ENCODE measurements around the gene MDC1. TPM values are rescaled to one million over a fixed set of nuclear protein-coding genes. Genes with fewer than 3 reads are reported as not detected.
A peak's percentile ranks its signal among the peaks of the same experiment; 100 is the strongest.

Gene MDC1
- total RNA-seq, 5 donors from 2014 or later (not counting 1 experiment from before 2014, with no cell fraction given), result 42.3 to 69.7 (median 53.4) TPM

- WGBS (ENCODE audit: insufficient coverage), result 0% methylated on average over 28 of the region's 52 CpGs
- peak overlapping the region; percentile 94 to 98 for H3K27ac Mint-ChIP-seq
- CTCF ChIA-PET, result interaction anchor here (0.6 kb wide), 2 partner anchors 15 to 44 kb away, joined by 3 to 4 read pairs; no protein-coding TSS in a partner anchor
- peaks cover 10% of the 10 kb centered on the region for H3K36me3 Mint-ChIP-seq
- H3K4me1 Mint-ChIP-seq, result peaks cover 44 to 70% (median 46%) of the 10 kb centered on the region in 3 donors
- peak overlapping the region; percentile 92 to 97 (median 96) for H3K4me3 Mint-ChIP-seq
- H3K27me3 Mint-ChIP-seq, result no peaks in the 10 kb centered on the region
- Histone ChIP-seq H3K4me3 (ENCODE audit: control insufficient read depth in 1 of 2, extremely low read depth in 1 of 2, low read length in 1 of 2) (peak overlapping the region; percentile 90 to 92), H3K27me3 (replicated peaks in 1 of 2; ENCODE audit: control insufficient read depth in 2 of 2, extremely low read depth in 1 of 2, insufficient read depth in 2 of 2, low read length in 1 of 2) (no peaks in the 10 kb centered on the region), H3K36me3 (ENCODE audit: control insufficient read depth in 2 of 2, extremely low read depth in 1 of 2, insufficient read depth in 1 of 2, low read length in 1 of 2) (peaks cover 0 to 4% of the 10 kb centered on the region in 2 donors), H3K27ac (ENCODE audit: low read length) (peak overlapping the region; percentile 87), H3K4me1 (ENCODE audit: control insufficient read depth in 1 of 2, extremely low read depth in 1 of 2, insufficient read depth in 2 of 2, low read length in 2 of 2) (peaks cover 21 to 45% of the 10 kb centered on the region in 2 experiments), H3K9me3 (no peaks in the 10 kb centered on the region)
- POLR2A ChIA-PET, result no interaction called here
- ATAC-seq (replicated peaks in 1 of 4) (peak; percentile 16 to 43 (median 21)), DNase-seq (peak in 34 of 35 experiments; percentile 21 to 75 (median 46))
- no peaks in the 10 kb centered on the region for H3K9me3 Mint-ChIP-seq
Measured at GRCh38 chr6:30686908-30687658, 30.0 kb downstream of the MDC1 start.

DNA sequence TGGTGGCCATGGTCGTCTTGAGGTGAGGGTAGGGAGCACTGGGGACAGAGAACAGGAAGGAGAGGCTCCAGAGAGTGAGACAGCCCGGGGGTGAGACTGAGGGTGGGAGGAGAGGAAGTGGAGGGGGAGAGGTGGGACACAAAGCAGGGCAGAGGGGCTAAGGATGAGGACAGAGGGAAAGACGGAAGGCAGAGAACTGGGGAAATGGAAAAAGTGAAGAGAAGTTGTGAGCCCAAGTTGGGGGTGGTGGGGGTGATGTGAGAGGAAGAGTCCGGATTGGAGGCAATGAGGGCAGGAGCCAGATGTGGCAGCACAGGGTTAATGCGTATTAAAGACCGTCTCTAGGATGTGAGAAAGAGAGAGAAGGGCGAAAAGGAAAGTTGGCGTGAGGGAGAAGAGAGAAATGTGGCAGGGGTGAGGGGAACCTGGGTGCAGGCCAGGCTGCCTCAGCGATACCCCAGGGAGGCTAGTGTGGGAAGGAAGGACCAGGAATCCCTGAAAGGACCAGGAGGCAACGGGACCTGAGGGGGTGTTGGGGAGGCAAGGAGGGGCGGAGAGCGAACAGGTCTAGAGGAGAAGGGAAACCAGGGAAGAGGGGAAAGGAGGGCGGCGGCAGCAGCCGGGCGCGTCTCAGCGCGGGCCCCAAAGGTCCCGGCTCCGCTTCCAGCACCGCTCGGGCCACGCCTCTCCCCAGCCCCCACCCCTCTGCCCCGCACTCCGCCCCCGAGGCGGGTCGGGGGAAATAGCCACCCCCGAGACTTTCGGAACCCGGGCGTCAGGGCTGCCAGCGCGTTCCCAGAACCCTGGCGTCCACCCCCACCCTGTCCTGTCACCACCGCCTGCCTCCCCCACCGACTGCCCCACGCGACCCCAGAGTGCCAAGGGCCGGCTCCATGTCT lies 30.8 kb downstream of the MDC1 start, which contains the start of gene PPP1R18:
Gene PPP1R18 (minus strand): TSS at position 637 of the 899 bp plus-strand sequence. CDS start 627 bp downstream, at position 10.
- Mint-ChIP-seq H3K27me3 (no peaks in the 10 kb centered on the region), H3K27ac (peak within 1 kb of the TSS; percentile 94 to 98), H3K4me3 (peak within 1 kb of the TSS; percentile 92 to 97 (median 96)), H3K4me1 (peaks cover 46 to 73% (median 47%) of the 10 kb centered on the region in 3 donors), H3K9me3 (no peaks in the 10 kb centered on the region), H3K36me3 (peaks cover 13% of the 10 kb centered on the region)
- Histone ChIP-seq H3K9me3 (no peaks in the 10 kb centered on the region), H3K27ac (ENCODE audit: low read length) (peak within 1 kb of the TSS; percentile 87), H3K4me1 (ENCODE audit: control insufficient read depth in 1 of 2, extremely low read depth in 1 of 2, insufficient read depth in 2 of 2, low read length in 2 of 2) (peaks cover 21 to 49% of the 10 kb centered on the region in 2 experiments), H3K36me3 (ENCODE audit: control insufficient read depth in 2 of 2, extremely low read depth in 1 of 2, insufficient read depth in 1 of 2, low read length in 1 of 2) (peaks cover 0 to 5% of the 10 kb centered on the region in 2 donors), H3K4me3 (ENCODE audit: control insufficient read depth in 1 of 2, extremely low read depth in 1 of 2, low read length in 1 of 2) (peak within 1 kb of the TSS; percentile 92 to 97), H3K27me3 (replicated peaks in 1 of 2; ENCODE audit: control insufficient read depth in 2 of 2, extremely low read depth in 1 of 2, insufficient read depth in 2 of 2, low read length in 1 of 2) (no peaks in the 10 kb centered on the region)
- DNase-seq, result peak; percentile 63 to 86 (median 77)
- CTCF ChIA-PET, result interaction anchor here in 1 of 2 donors (12.3 kb wide), 1 partner anchor 35 kb away, joined by 254 read pairs; the partner anchor contains the start of genes MDC1 and TUBB
- POLR2A ChIA-PET, result no interaction called here
- WGBS (ENCODE audit: insufficient coverage), result 1% methylated on average over 29 of the region's 41 CpGs
- peak; percentile 43 to 65 (median 46) for ATAC-seq (replicated peaks in 1 of 4)

GRCh38 chr6:30685157-30686008 lies 31.7 kb downstream of the MDC1 start:
- ATAC-seq (replicated peaks in 1 of 4) (no peak), DNase-seq (peak in 3 of 35 experiments; percentile 21 to 46 (median 26))
- peaks cover 22 to 50% of the 10 kb centered on the region in 2 experiments for H3K4me1 ChIP-seq (ENCODE audit: control insufficient read depth in 1 of 2, extremely low read depth in 1 of 2, insufficient read depth in 2 of 2, low read length in 2 of 2)
- CTCF ChIA-PET, result interaction anchor here (0.8 to 12.3 kb wide), 2 partner anchors 33 to 36 kb away, joined by 4 to 254 read pairs; partner anchors contain the start of genes MDC1 (in 1 of the 2) and TUBB (in 1 of the 2)
- H3K27me3 ChIP-seq (replicated peaks in 1 of 2; ENCODE audit: control insufficient read depth in 2 of 2, extremely low read depth in 1 of 2, insufficient read depth in 2 of 2, low read length in 1 of 2), result no peaks in the 10 kb centered on the region
- H3K36me3 ChIP-seq (ENCODE audit: control insufficient read depth in 2 of 2, extremely low read depth in 1 of 2, insufficient read depth in 1 of 2, low read length in 1 of 2), result peaks cover 0 to 10% of the 10 kb centered on the region in 2 donors
- Mint-ChIP-seq H3K9me3 (no peaks in the 10 kb centered on the region), H3K4me1 (peaks cover 45 to 73% (median 47%) of the 10 kb centered on the region in 3 donors), H3K4me3 (peak overlapping the region; percentile 92 to 97 (median 96)), H3K36me3 (peaks cover 18% of the 10 kb centered on the region), H3K27ac (peak overlapping the region; percentile 94 to 98), H3K27me3 (no peaks in the 10 kb centered on the region)
- POLR2A ChIA-PET, result interaction anchor here in 1 of 2 donors (0.6 kb wide), 1 partner anchor 17 kb away, joined by 7 read pairs; no protein-coding TSS in a partner anchor
- peak overlapping the region; percentile 92 to 97 for H3K4me3 ChIP-seq (ENCODE audit: control insufficient read depth in 1 of 2, extremely low read depth in 1 of 2, low read length in 1 of 2)
- no peaks in the 10 kb centered on the region for H3K9me3 ChIP-seq
- peak overlapping the region; percentile 30 for H3K27ac ChIP-seq (ENCODE audit: low read length)
- WGBS (ENCODE audit: insufficient coverage), result 2% methylated on average over 29 of the region's 29 CpGs

DNA sequence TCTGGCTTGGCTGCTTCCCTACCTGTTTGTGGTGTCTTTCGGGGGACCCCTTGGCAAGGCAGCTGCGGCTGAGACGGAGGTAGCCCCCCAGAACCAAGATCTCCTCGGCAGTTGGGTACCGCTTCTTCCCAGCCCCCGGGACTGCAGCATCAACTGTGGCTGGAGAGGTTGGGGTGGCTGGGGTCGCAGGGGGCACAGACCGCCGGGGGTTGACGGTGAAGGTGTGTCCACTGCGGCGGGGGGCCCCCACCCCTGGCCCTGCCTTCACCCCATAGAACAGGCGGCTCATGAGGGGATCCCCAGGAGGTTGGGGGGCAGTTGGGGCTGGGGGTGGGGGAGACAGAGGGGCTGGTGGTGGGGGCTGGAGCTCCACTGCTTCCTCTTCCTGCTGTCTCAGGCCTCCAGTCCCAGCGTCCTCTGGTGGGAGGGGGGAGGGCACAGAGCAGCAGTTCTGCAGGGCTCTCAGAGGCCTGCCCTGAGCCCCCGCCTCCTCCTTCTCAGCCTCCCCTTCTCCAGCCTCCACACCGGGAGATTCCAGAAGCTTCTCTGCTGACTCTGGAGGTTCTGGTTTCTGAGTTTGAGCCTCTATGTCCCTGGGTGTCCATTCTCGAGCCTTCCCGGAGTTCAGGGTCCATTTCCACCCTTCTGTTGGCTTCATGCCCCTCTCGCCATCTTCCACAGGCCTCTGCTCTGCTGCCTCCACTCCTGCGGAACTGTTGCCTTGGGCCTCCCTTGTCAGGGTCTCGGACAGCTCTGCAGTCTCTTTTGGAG lies 32.5 kb downstream of the MDC1 start:
- no peaks in the 10 kb centered on the region for H3K9me3 ChIP-seq
- peaks cover 26% of the 10 kb centered on the region for H3K36me3 Mint-ChIP-seq
- WGBS (ENCODE audit: insufficient coverage), result 0% methylated on average over 10 of the region's 21 CpGs
- H3K4me3 ChIP-seq (ENCODE audit: control insufficient read depth in 1 of 2, extremely low read depth in 1 of 2, low read length in 1 of 2), result peak overlapping the region; percentile 92 to 100
- peak overlapping the region; percentile 92 to 97 (median 96) for H3K4me3 Mint-ChIP-seq
- H3K27me3 ChIP-seq (replicated peaks in 1 of 2; ENCODE audit: control insufficient read depth in 2 of 2, extremely low read depth in 1 of 2, insufficient read depth in 2 of 2, low read length in 1 of 2), result no peaks in the 10 kb centered on the region
- peak overlapping the region; percentile 81 for H3K27ac ChIP-seq (ENCODE audit: low read length)
- CTCF ChIA-PET, result interaction anchor here in 1 of 2 donors (12.3 kb wide), 1 partner anchor 37 kb away, joined by 254 read pairs; the partner anchor contains the start of genes MDC1 and TUBB
- peaks cover 0 to 18% of the 10 kb centered on the region in 2 donors for H3K36me3 ChIP-seq (ENCODE audit: control insufficient read depth in 2 of 2, extremely low read depth in 1 of 2, insufficient read depth in 1 of 2, low read length in 1 of 2)
- ATAC-seq (replicated peaks in 1 of 4), result no peak
- H3K4me1 ChIP-seq (ENCODE audit: control insufficient read depth in 1 of 2, extremely low read depth in 1 of 2, insufficient read depth in 2 of 2, low read length in 2 of 2), result peaks cover 21 to 50% of the 10 kb centered on the region in 2 experiments
- peak in 22 of 35 experiments; percentile 21 to 67 (median 36) for DNase-seq
- H3K4me1 Mint-ChIP-seq, result peaks cover 45 to 73% (median 47%) of the 10 kb centered on the region in 3 donors
- POLR2A ChIA-PET, result no interaction called here
- peak overlapping the region; percentile 94 to 98 for H3K27ac Mint-ChIP-seq
- no peaks in the 10 kb centered on the region for H3K9me3 Mint-ChIP-seq
- no peaks in the 10 kb centered on the region for H3K27me3 Mint-ChIP-seq

GRCh38 chr6:30683980-30684338 lies 33.1 kb downstream of the MDC1 start:
- ATAC-seq (replicated peaks in 1 of 4) (no peak), DNase-seq (peak in 1 of 35 experiments; percentile 13)
- Mint-ChIP-seq H3K4me1 (peaks cover 44 to 73% (median 47%) of the 10 kb centered on the region in 3 donors), H3K36me3 (peaks cover 31% of the 10 kb centered on the region), H3K4me3 (peak overlapping the region; percentile 92 to 97 (median 96)), H3K9me3 (no peaks in the 10 kb centered on the region), H3K27me3 (no peaks in the 10 kb centered on the region), H3K27ac (peak overlapping the region; percentile 94 to 96)
- ChIA-PET CTCF (interaction anchor here in 1 of 2 donors (12.3 kb wide), 1 partner anchor 37 kb away, joined by 254 read pairs; the partner anchor contains the start of genes MDC1 and TUBB), POLR2A (no interaction called here)
- H3K4me3 ChIP-seq (ENCODE audit: control insufficient read depth in 1 of 2, extremely low read depth in 1 of 2, low read length in 1 of 2), result peak overlapping the region; percentile 92 to 100
- H3K9me3 ChIP-seq, result no peaks in the 10 kb centered on the region
- H3K36me3 ChIP-seq (ENCODE audit: control insufficient read depth in 2 of 2, extremely low read depth in 1 of 2, insufficient read depth in 1 of 2, low read length in 1 of 2), result peaks cover 0 to 22% of the 10 kb centered on the region in 2 donors
- H3K27me3 ChIP-seq (replicated peaks in 1 of 2; ENCODE audit: control insufficient read depth in 2 of 2, extremely low read depth in 1 of 2, insufficient read depth in 2 of 2, low read length in 1 of 2), result no peaks in the 10 kb centered on the region
- H3K27ac ChIP-seq (ENCODE audit: low read length), result peak overlapping the region; percentile 81
- WGBS (ENCODE audit: insufficient coverage), result 0% methylated on average over 1 of the region's 2 CpGs
- H3K4me1 ChIP-seq (ENCODE audit: control insufficient read depth in 1 of 2, extremely low read depth in 1 of 2, insufficient read depth in 2 of 2, low read length in 2 of 2), result peaks cover 20 to 50% of the 10 kb centered on the region in 2 experiments
